ENCODE results near the gene SP4. TPM values are rescaled to one million over a fixed set of nuclear protein-coding genes. Genes with fewer than 3 reads are reported as not detected.

SP4 gene
- total and polyA plus RNA-seq, 8 donors = 4.3 to 10.7 (median 9.2) TPM

DNA sequence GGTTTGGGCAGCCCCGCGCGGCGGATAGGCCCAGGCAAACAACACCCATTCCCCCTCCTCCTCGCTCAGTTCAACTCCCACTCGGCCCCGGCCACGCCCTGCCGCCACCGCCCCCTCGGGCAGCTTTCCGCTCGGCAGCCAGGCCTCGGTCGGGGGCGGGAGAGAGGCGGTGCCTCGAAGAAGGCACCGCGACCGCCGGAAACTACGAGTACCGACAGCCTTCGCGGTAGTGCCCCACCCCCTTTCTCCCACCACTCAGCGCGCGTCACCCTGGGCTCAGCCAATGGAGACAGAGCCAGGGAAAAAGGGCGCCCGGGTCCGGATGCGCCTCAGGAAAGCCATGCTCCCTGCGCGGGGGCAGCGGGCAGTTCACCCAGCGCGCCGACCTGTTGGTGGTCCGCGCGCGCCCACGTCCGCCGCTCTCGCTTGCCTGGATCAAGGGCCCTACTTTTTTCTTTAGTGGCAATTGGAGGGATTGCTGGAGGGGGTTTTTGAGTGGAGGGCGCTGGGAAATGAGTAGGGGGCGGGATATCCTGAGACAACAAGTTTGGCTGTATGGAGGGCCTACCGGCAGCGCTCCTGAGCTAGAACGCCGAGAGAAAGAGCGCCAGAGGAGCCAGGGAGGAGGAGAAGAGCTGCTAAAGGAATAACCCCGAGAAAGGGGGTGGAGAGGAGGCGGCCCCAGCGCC, 557 bp upstream of the SP4 start:
- ATAC-seq = peak; percentile 92
- TF ChIP-seq, protein P1, sequence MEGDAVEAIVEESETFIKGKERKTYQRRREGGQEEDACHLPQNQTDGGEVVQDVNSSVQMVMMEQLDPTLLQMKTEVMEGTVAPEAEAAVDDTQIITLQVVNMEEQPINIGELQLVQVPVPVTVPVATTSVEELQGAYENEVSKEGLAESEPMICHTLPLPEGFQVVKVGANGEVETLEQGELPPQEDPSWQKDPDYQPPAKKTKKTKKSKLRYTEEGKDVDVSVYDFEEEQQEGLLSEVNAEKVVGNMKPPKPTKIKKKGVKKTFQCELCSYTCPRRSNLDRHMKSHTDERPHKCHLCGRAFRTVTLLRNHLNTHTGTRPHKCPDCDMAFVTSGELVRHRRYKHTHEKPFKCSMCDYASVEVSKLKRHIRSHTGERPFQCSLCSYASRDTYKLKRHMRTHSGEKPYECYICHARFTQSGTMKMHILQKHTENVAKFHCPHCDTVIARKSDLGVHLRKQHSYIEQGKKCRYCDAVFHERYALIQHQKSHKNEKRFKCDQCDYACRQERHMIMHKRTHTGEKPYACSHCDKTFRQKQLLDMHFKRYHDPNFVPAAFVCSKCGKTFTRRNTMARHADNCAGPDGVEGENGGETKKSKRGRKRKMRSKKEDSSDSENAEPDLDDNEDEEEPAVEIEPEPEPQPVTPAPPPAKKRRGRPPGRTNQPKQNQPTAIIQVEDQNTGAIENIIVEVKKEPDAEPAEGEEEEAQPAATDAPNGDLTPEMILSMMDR (IDR thresholded peaks at IDR 0.05) = peak in 1 of 2 donors; percentile 34
- intact Hi-C loops (cut with DNase I) = no loop called here

DNA sequence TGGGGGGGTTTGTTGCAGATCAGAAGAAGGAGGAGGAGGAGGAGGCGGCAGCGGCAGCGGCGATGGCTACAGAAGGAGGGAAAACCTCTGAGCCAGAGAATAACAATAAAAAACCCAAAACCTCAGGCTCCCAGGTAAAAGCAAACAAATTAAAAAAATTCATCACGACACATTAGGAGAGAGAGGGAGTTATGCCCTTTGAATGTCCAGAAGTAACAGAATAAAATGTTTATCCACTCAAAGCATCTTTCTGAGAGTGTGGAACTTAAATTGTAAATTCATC, 717 bp downstream of the SP4 start:
- DNase-seq = no peak
- H3K27ac ChIP-seq = peak overlapping the region; percentile 95 to 98
- TF ChIP-seq, protein P1 (IDR thresholded peaks at IDR 0.05) = no peak
- H3K27me3 ChIP-seq = no peaks in the 10 kb centered on the region
- no peaks in the 10 kb centered on the region for H3K36me3 ChIP-seq
- peak overlapping the region; percentile 50 to 82 for H3K4me3 ChIP-seq
- H3K9me3 ChIP-seq = no peaks in the 10 kb centered on the region
- ATAC-seq = no peak
- H3K4me1 ChIP-seq = peaks cover 7 to 47% of the 10 kb centered on the region in 2 donors
- intact Hi-C loops (cut with DNase I) = no loop called here

More for the DNA sequence above, 557 bp upstream of the SP4 start:
- Histone ChIP-seq H3K4me1 (peaks cover 7 to 46% of the 10 kb centered on the region in 2 donors), H3K9me3 (no peaks in the 10 kb centered on the region), H3K27ac (peak overlapping the region; percentile 95 to 98), H3K36me3 (no peaks in the 10 kb centered on the region), H3K27me3 (no peaks in the 10 kb centered on the region), H3K4me3 (peak overlapping the region; percentile 82 to 93)
- peak in 3 of 4 donors; percentile 98 to 100 (median 99) for DNase-seq

DNA sequence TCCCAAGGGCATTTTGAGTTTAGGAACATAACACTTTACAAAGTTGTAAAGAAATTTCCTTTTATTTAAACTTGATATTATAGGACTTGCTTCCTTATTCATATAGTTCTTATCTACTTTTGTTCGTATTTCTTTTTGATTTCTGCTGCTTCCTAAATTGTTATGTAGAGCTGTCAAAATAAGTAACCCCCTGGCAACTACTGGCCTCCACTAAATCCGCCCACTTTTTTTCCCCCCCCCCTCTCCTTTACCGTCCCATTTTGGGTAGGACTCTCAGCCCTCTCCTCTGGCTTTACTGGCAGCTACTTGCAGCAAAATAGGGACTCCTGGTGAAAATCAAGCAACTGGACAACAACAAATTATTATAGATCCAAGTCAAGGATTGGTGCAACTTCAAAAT, 1.1 kb downstream of the SP4 start:
- TF ChIP-seq, protein P1 (IDR thresholded peaks at IDR 0.05) = no peak
- ATAC-seq = no peak
- no peaks in the 10 kb centered on the region for H3K36me3 ChIP-seq
- intact Hi-C loops (cut with DNase I) = no loop called here
- peaks cover 7 to 47% of the 10 kb centered on the region in 2 donors for H3K4me1 ChIP-seq
- peak overlapping the region in 1 of 2 donors; percentile 82 for H3K4me3 ChIP-seq
- H3K27me3 ChIP-seq = no peaks in the 10 kb centered on the region
- H3K27ac ChIP-seq = no peak overlapping the region
- no peak for DNase-seq
- H3K9me3 ChIP-seq = no peaks in the 10 kb centered on the region

DNA sequence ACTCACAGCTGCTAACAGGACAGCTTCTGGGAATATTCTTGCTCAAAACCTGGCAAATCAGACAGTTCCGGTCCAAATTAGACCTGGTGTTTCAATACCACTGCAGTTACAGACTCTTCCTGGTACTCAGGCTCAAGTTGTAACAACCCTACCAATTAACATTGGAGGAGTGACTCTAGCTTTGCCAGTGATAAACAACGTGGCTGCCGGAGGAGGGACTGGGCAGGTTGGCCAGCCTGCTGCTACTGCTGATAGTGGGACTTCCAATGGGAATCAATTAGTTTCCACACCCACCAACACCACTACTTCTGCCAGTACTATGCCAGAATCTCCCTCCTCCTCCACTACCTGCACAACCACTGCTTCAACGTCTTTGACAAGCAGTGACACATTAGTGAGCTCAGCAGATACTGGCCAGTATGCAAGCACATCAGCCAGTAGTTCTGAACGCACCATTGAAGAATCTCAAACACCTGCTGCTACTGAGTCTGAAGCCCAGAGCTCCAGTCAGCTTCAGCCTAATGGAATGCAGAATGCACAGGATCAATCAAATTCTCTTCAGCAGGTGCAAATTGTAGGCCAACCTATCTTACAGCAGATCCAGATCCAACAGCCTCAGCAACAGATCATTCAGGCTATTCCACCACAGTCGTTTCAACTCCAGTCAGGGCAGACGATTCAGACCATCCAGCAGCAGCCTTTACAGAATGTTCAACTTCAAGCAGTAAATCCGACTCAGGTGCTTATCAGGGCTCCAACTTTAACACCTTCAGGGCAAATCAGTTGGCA, 2.1 kb downstream of the SP4 start:
- H3K36me3 ChIP-seq = no peaks in the 10 kb centered on the region
- TF ChIP-seq, protein P1 (IDR thresholded peaks at IDR 0.05) = no peak
- intact Hi-C loops (cut with DNase I) = no loop called here

DNA sequence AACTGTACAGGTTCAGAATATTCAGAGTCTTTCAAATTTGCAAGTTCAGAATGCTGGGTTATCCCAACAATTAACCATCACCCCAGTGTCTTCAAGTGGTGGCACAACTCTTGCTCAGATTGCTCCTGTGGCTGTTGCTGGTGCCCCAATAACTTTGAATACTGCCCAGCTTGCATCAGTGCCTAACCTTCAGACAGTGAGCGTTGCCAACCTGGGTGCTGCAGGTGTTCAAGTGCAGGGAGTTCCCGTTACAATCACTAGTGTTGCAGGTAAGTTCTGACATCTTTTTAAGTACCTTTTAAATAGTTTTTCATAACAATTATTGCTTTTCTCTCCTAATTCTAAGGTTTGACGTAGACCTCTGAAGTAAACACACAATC, 2.7 kb downstream of the SP4 start:
- TF ChIP-seq, protein P1 (IDR thresholded peaks at IDR 0.05) = no peak

More for the DNA sequence above, 2.1 kb downstream of the SP4 start:
- ATAC-seq = no peak
- no peak overlapping the region for H3K4me3 ChIP-seq
- H3K9me3 ChIP-seq = no peaks in the 10 kb centered on the region
- DNase-seq = no peak
- no peak overlapping the region for H3K27ac ChIP-seq
- peaks cover 7 to 47% of the 10 kb centered on the region in 2 donors for H3K4me1 ChIP-seq
- H3K27me3 ChIP-seq = no peaks in the 10 kb centered on the region

More for the DNA sequence above, 2.7 kb downstream of the SP4 start:
- Histone ChIP-seq H3K4me1 (peaks cover 7 to 47% of the 10 kb centered on the region in 2 donors), H3K36me3 (no peaks in the 10 kb centered on the region), H3K4me3 (no peak overlapping the region), H3K9me3 (no peaks in the 10 kb centered on the region), H3K27ac (no peak overlapping the region), H3K27me3 (no peaks in the 10 kb centered on the region)
- DNase-seq (no peak), ATAC-seq (no peak)
- intact Hi-C loops (cut with DNase I) = no loop called here
